Esophagus squamous epithelium (tissue), 5 donors: ENCODE measurements around the gene VSTM5. TPM values are rescaled to one million over a fixed set of nuclear protein-coding genes. Genes with fewer than 3 reads are reported as not detected.

ENCODE experiments used
- DNase-seq: peaks from one replicate; lab custom pipeline; 2025; lab: John Stamatoyannopoulos, UW
- H3K27ac ChIP-seq, 4 donors: fragments of 200-600 bp; sonication (generic); one replicate each; pipeline ENCODE4 v1.5.1; 2016 to 2019; ENCODE audit warnings: mild to moderate bottlenecking in 1 of 4
- H3K27me3 ChIP-seq, 4 donors: fragments of 200-600 bp; sonication (generic); 1 replicate in 3 of 4; 2 replicates in 1 of 4; pipeline versions ENCODE4 v1.5.1 to v1.6.0; 2017 to 2021; ENCODE audit warnings: antibody characterized with exemption in 1 of 4
- H3K36me3 ChIP-seq, 3 donors: fragments of 200-600 bp; sonication (generic); one replicate each; pipeline ENCODE4 v1.5.1; 2016 to 2019
- H3K4me1 ChIP-seq, 3 donors: fragments of 200-600 bp; sonication (generic); one replicate each; pipeline ENCODE4 v1.5.1; 2017 to 2019
- H3K4me3 ChIP-seq, 4 donors: fragments of 200-600 bp; sonication (generic); 1 replicate in 3 of 4; 2 replicates in 1 of 4; pipeline ENCODE4 v1.5.1; 2016 to 2019; ENCODE audit warnings: mild to moderate bottlenecking in 2 of 4, moderate library complexity in 1 of 4
- H3K9me3 ChIP-seq, 3 donors: fragments of 200-600 bp; sonication (generic); one replicate each; pipeline ENCODE4 v1.5.1; 2016 to 2019
- POLR2A ChIP-seq, 4 donors: fragments of 450-650 bp; IDR thresholded peaks; one replicate each; pipeline ENCODE4 v1.6.1; 2017; ENCODE audit warnings: antibody characterized with exemption in 4 of 4, mild to moderate bottlenecking in 4 of 4, moderate library complexity in 3 of 4
- WGBS, 2 donors: methylation state at CpG; one replicate each; pipeline ENCODE4 v1.1.5; 2018; 5-methylcytosine and 5-hydroxymethylcytosine counted together
- intact Hi-C: fragments of 100-400 bp; cut with DNase I; formaldehyde crosslinking; loops from one replicate; pipeline ENCODE4 v1.15.0; 2022
- total RNA-seq, 4 donors: library from RNA; depleted of rRNA; stranded (reverse); fragments of >200 nt; gene quantifications; one replicate each; pipeline ENCODE4 v1.1.0, GENCODE V29; 2016
- TF ChIP-seq, protein P1 (sequence below), 6 experiments: fragments of 450-650 bp in 4 of 6; fragments of 200-600 bp in 2 of 6; sonication (generic) in 2 of 6; IDR thresholded peaks; one replicate each; pipeline ENCODE4 v1.5.1; 2016 to 2019; ENCODE audit warnings: antibody characterized with exemption in 6 of 6, mild to moderate bottlenecking in 4 of 6, moderate library complexity in 4 of 6
- donor health status: DM: yes; HTN: yes; CAD: no.

Gene VSTM5
- total RNA-seq, 4 donors from 2014 or later, result 0.19 to 0.38 TPM; not detected in 2

DNA sequence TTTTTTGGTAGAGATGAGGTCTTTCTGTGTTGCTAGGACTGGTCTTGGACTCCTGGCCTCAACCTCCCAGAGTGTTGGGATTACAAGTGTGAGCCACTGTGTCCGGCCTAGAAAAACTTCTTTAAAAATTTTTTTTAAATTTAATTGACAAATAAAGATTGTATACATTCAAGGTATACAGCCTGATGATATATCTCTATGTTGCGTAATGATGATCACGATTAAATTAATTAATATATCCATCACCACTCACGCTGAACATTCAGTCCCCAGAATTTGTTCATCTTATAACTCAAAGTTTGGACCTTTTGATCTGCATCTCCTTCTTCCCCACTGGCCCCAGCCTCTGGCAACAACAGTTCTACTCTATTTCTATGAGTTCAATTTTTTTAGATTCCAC lies 27.2 kb downstream of the VSTM5 start:
- Histone ChIP-seq H3K9me3 (no peaks in the 10 kb centered on the region), H3K36me3 (no peaks in the 10 kb centered on the region), H3K27ac (no peak overlapping the region), H3K27me3 (no peaks in the 10 kb centered on the region), H3K4me1 (no peaks in the 10 kb centered on the region), H3K4me3 (no peak overlapping the region)
- intact Hi-C loops, result no loop called here
- 88 to 93% methylated on average over 4 of the region's 4 CpGs for WGBS, 2 donors
- no peak for DNase-seq
- TF ChIP-seq, protein P1, sequence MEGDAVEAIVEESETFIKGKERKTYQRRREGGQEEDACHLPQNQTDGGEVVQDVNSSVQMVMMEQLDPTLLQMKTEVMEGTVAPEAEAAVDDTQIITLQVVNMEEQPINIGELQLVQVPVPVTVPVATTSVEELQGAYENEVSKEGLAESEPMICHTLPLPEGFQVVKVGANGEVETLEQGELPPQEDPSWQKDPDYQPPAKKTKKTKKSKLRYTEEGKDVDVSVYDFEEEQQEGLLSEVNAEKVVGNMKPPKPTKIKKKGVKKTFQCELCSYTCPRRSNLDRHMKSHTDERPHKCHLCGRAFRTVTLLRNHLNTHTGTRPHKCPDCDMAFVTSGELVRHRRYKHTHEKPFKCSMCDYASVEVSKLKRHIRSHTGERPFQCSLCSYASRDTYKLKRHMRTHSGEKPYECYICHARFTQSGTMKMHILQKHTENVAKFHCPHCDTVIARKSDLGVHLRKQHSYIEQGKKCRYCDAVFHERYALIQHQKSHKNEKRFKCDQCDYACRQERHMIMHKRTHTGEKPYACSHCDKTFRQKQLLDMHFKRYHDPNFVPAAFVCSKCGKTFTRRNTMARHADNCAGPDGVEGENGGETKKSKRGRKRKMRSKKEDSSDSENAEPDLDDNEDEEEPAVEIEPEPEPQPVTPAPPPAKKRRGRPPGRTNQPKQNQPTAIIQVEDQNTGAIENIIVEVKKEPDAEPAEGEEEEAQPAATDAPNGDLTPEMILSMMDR (IDR thresholded peaks at IDR 0.05), result no peak
- no peak for TF ChIP-seq POLR2A (IDR thresholded peaks at IDR 0.05)

DNA sequence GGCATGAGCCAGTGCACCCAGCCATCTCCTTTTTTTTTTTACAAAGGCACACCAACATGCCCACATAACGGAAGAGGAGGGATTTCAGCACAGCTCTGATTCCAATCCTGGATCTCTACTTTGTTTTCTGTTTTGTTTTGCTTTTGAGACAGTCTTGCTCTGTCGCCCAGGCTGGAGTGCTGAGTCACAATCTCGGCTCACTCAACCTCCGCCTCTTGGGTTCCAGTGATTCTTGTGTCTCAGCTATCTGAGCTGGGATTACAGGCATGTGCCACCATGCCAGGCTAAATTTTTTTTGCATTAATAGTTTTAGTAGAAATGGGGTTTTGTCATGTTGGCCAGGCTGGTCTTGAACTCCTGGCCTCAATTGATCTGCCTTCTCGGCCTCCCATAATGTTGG lies 28.1 kb downstream of the VSTM5 start:
- Histone ChIP-seq H3K27ac (no peak overlapping the region), H3K4me1 (no peaks in the 10 kb centered on the region), H3K36me3 (no peaks in the 10 kb centered on the region), H3K9me3 (no peaks in the 10 kb centered on the region), H3K4me3 (no peak overlapping the region), H3K27me3 (no peaks in the 10 kb centered on the region)
- TF ChIP-seq, protein P1 (IDR thresholded peaks at IDR 0.05), result no peak
- TF ChIP-seq POLR2A (IDR thresholded peaks at IDR 0.05), result no peak
- intact Hi-C loops, result no loop called here
- WGBS, 2 donors, result 60 to 69% methylated on average over 5 of the region's 5 CpGs
- no peak for DNase-seq

DNA sequence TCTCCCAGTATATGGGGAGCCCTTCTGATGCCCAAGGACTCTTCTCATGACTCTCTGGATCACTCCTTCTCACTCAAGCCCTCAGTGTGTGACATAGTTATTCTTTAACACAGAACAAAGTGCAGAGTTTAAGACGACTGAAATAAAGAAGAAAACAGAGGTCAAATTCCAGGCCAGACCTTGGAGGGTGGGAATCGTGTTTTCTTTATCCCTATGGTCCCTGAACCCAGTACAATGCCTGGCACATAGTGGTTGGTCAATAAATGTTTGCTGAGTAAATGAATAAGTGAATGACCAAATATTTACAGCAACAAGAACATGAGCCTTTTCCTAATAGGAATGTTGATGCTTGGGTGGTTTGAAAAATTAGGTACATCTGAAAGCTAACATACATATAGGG lies 28.8 kb downstream of the VSTM5 start:
- 54 to 67% methylated on average over 2 of the region's 2 CpGs for WGBS, 2 donors
- intact Hi-C loops, result no loop called here
- Histone ChIP-seq H3K9me3 (no peaks in the 10 kb centered on the region), H3K27ac (no peak overlapping the region), H3K4me3 (no peak overlapping the region), H3K27me3 (no peaks in the 10 kb centered on the region), H3K4me1 (no peaks in the 10 kb centered on the region), H3K36me3 (no peaks in the 10 kb centered on the region)
- TF ChIP-seq POLR2A (IDR thresholded peaks at IDR 0.05), result no peak
- TF ChIP-seq, protein P1 (IDR thresholded peaks at IDR 0.05), result no peak
- no peak for DNase-seq

DNA sequence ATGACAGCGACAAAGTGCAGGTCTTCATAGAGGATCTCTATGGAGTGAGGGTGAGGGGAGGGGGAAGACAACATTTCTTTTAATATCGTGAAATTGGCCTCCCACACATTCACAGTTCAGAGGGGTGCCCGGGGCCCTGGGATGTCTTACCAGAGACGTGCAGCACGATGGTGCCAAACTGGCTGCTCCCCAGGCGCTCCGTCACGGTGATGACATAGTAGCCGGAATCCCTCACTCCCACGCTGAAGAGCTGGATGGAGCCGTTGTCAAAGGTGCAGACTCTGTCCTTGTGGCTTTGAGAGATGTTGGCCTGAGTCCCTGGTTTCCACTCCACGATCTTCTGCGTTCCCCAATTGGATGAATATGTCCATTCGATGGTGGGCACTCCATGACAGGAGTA lies 29.6 kb downstream of the VSTM5 start:
- intact Hi-C loops, result no loop called here
- H3K4me1 ChIP-seq, result no peaks in the 10 kb centered on the region
- WGBS, 2 donors, result 75 to 89% methylated on average over 10 to 13 of the region's 14 CpGs
- no peaks in the 10 kb centered on the region for H3K9me3 ChIP-seq
- H3K27me3 ChIP-seq, result no peaks in the 10 kb centered on the region
- H3K27ac ChIP-seq, result no peak overlapping the region
- TF ChIP-seq, protein P1 (IDR thresholded peaks at IDR 0.05), result no peak
- no peak for TF ChIP-seq POLR2A (IDR thresholded peaks at IDR 0.05)
- H3K4me3 ChIP-seq, result no peak overlapping the region
- DNase-seq, result no peak
- peaks cover 0 to 2% (median 0%) of the 10 kb centered on the region in 3 donors for H3K36me3 ChIP-seq

DNA sequence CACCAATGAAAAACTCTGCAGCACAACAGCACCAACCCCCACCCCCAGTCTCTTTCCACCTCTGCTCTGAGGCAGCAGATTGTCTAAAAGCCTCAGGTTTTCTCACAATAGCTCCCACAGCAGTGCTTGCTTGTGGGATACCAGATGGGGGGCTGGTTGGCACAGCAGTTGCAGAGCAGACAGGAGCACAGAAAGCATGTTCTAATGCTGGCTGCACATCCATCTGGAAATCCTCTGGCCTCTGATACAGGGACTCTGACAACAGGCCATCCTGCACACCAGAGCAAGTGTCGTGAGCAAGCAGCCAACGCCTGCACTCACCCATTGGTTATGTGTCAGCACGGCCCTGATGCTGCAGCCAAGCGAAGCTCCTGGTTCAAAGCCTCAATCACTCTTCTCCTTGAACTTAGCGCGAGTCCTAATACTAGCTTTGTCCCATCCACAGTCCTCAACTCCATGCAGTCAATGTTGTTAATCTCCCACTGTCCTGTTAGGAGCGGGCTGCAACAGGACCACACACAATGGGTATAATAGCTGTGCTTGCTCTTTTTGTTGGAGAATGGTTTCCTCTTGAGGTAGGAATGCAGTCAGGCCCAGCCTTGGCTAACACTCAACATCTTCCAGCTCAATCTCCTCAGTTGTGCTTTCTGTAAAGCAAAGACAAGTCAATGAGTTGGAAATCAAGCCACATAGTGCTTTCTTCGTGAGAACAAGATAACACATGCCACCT lies 30.3 kb downstream of the VSTM5 start:
- TF ChIP-seq, protein P1 (IDR thresholded peaks at IDR 0.05), result no peak
- no peak for TF ChIP-seq POLR2A (IDR thresholded peaks at IDR 0.05)
- Histone ChIP-seq H3K4me1 (no peaks in the 10 kb centered on the region), H3K9me3 (no peaks in the 10 kb centered on the region), H3K27ac (no peak overlapping the region), H3K36me3 (peaks cover 0 to 9% (median under 1%) of the 10 kb centered on the region in 3 donors), H3K4me3 (no peak overlapping the region), H3K27me3 (no peaks in the 10 kb centered on the region)
- WGBS, 2 donors, result 59% methylated on average over 7 to 8 of the region's 8 CpGs
- no peak for DNase-seq
- intact Hi-C loops, result no loop called here
